Measurements from ENCODE around the gene TRIM44. TPM values are rescaled to one million over a fixed set of nuclear protein-coding genes. Genes with fewer than 3 reads are reported as not detected.

The TRIM44 gene
- total RNA-seq, 1 experiment from 2014 or later = 33.4 TPM

DNA sequence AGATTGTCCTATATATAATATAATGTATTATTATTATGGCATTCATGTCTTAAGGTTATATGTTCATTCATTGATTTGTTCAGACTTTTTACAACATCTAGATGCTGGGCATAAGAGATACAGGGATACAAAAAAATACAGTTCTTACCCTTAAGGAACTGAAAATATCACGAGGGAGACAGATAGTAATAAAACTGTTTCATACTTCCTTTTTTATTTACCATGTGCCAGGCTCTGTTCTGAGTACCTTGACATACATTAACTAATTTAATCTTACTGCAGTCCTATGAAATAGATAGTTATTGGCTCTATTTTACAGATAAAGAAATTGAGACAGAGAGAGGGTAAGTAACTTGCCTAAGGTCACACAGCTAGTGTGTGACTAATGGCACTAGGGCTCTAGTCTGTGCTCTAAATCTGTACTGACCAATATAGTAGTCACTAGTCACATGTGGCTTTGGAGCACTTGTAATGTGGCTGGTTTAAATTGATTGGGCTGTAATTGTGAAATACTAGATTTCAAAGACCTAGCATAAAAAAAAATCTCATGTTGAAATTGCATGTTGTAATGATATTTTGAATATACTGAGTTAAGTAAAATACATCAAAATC is 21.3 kb downstream of the TRIM44 start:
- Histone ChIP-seq H3K9ac (ENCODE audit: low read length) (no peak overlapping the region), H2AFZ (ENCODE audit: low read depth, low read length, poor library complexity, severe bottlenecking) (no peak overlapping the region), H4K20me1 (ENCODE audit: insufficient read depth) (no peaks in the 10 kb centered on the region), H3K79me2 (ENCODE audit: insufficient read depth, low read length) (peaks cover 20% of the 10 kb centered on the region), H3K4me1 (ENCODE audit: control insufficient read depth in 1 of 2, insufficient read depth in 2 of 2, low read length in 2 of 2) (no peaks in the 10 kb centered on the region), H3K4me3 (replicated peaks in 1 of 2; ENCODE audit: low read depth in 1 of 2, low read length in 2 of 2) (no peak overlapping the region), H3K9me2 (ENCODE audit: insufficient read depth) (no peaks in the 10 kb centered on the region), H3K27ac (ENCODE audit: low read depth, low read length) (no peak overlapping the region), H3K4me2 (ENCODE audit: low read length) (no peak overlapping the region), H3K27me3 (ENCODE audit: insufficient read depth, low read length) (no peaks in the 10 kb centered on the region), H3K36me3 (ENCODE audit: control insufficient read depth in 1 of 2, insufficient read depth in 2 of 2, low read length in 2 of 2) (no peaks in the 10 kb centered on the region), H3K9me3 (ENCODE audit: control insufficient read depth in 1 of 2, insufficient read depth in 1 of 2, low read depth in 1 of 2, low read length in 2 of 2) (no peaks in the 10 kb centered on the region)
- ATAC-seq (no peak), DNase-seq (ENCODE audit: low read depth, low spot score) (no peak)
- intact Hi-C loops (cut with micrococcal nuclease) = no loop called here
- TF ChIP-seq ZFX (IDR thresholded peaks at IDR 0.05) = no peak
- no peak for TF ChIP-seq ZNF274 (IDR thresholded peaks at IDR 0.05; ENCODE audit: low read depth, low read length)
- no peak for TF ChIP-seq RAD21 (IDR thresholded peaks at IDR 0.05; ENCODE audit: low read depth)
- no peak for TF ChIP-seq EZH2 (IDR thresholded peaks at IDR 0.05)
- TF ChIP-seq, protein P1, sequence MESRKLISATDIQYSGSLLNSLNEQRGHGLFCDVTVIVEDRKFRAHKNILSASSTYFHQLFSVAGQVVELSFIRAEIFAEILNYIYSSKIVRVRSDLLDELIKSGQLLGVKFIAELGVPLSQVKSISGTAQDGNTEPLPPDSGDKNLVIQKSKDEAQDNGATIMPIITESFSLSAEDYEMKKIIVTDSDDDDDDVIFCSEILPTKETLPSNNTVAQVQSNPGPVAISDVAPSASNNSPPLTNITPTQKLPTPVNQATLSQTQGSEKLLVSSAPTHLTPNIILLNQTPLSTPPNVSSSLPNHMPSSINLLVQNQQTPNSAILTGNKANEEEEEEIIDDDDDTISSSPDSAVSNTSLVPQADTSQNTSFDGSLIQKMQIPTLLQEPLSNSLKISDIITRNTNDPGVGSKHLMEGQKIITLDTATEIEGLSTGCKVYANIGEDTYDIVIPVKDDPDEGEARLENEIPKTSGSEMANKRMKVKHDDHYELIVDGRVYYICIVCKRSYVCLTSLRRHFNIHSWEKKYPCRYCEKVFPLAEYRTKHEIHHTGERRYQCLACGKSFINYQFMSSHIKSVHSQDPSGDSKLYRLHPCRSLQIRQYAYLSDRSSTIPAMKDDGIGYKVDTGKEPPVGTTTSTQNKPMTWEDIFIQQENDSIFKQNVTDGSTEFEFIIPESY (IDR thresholded peaks at IDR 0.05; ENCODE audit: extremely low read depth, insufficient replicate concordance, low read length) = no peak
- TF ChIP-seq, protein P2, sequence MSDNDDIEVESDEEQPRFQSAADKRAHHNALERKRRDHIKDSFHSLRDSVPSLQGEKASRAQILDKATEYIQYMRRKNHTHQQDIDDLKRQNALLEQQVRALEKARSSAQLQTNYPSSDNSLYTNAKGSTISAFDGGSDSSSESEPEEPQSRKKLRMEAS (IDR thresholded peaks at IDR 0.05) = no peak
- no peak for TF ChIP-seq EGR1 (IDR thresholded peaks at IDR 0.05; ENCODE audit: low read depth)
- TF ChIP-seq SRF (IDR thresholded peaks at IDR 0.05; ENCODE audit: low read depth) = no peak
- TF ChIP-seq POLR2AphosphoS5 (IDR thresholded peaks at IDR 0.05; ENCODE audit: low read depth, low read length) = no peak
- TF ChIP-seq TCF7L2 (IDR thresholded peaks at IDR 0.05; ENCODE audit: borderline replicate concordance, extremely low read depth, insufficient read depth, insufficient read length) = no peak
- TF ChIP-seq FOSL1 (IDR thresholded peaks at IDR 0.05; ENCODE audit: low read depth) = no peak
- TF ChIP-seq SP1 (IDR thresholded peaks at IDR 0.05; ENCODE audit: low read depth) = no peak
- TF ChIP-seq, protein P3, sequence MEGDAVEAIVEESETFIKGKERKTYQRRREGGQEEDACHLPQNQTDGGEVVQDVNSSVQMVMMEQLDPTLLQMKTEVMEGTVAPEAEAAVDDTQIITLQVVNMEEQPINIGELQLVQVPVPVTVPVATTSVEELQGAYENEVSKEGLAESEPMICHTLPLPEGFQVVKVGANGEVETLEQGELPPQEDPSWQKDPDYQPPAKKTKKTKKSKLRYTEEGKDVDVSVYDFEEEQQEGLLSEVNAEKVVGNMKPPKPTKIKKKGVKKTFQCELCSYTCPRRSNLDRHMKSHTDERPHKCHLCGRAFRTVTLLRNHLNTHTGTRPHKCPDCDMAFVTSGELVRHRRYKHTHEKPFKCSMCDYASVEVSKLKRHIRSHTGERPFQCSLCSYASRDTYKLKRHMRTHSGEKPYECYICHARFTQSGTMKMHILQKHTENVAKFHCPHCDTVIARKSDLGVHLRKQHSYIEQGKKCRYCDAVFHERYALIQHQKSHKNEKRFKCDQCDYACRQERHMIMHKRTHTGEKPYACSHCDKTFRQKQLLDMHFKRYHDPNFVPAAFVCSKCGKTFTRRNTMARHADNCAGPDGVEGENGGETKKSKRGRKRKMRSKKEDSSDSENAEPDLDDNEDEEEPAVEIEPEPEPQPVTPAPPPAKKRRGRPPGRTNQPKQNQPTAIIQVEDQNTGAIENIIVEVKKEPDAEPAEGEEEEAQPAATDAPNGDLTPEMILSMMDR (IDR thresholded peaks at IDR 0.05 in 2 of 3, conservative IDR thresholded peaks at IDR 0.05 in 1 of 3; ENCODE audit: borderline replicate concordance in 1 of 3, insufficient read depth in 1 of 3, low read depth in 2 of 3, low read length in 2 of 3) = no peak
- TF ChIP-seq POLR2A (IDR thresholded peaks at IDR 0.05; ENCODE audit: borderline replicate concordance, extremely low read depth, insufficient read depth, insufficient read length) = no peak
- no peak for TF ChIP-seq SIN3A (IDR thresholded peaks at IDR 0.05; ENCODE audit: low read depth)
- CTCF ChIA-PET = no interaction called here
- POLR2A ChIA-PET = no interaction called here
- RAD21 ChIA-PET (ENCODE audit: low non-redundant PET in 1 of 2, low total read pairs in 2 of 2, uncharacterized antibody in 2 of 2, unreplicated experiment in 2 of 2) = no interaction called here
- no TSS peak for BruUV-seq (replicated peaks)

Data from HCT116 (cell line).